Stimulated activated CD8-positive, alpha-beta memory T cell treated with anti-CD3 and anti-CD28 coated beads, Interleukin-15, amount 100 ng/mL, for 1 hour (primary cell): ENCODE results near the gene IRAG1.

ENCODE experiments used
- DNase-seq: peaks from one replicate; pipeline ENCODE4 v3.0.0-alpha.2; 2020; ENCODE audit warnings: low read depth

The IRAG1 gene

DNA sequence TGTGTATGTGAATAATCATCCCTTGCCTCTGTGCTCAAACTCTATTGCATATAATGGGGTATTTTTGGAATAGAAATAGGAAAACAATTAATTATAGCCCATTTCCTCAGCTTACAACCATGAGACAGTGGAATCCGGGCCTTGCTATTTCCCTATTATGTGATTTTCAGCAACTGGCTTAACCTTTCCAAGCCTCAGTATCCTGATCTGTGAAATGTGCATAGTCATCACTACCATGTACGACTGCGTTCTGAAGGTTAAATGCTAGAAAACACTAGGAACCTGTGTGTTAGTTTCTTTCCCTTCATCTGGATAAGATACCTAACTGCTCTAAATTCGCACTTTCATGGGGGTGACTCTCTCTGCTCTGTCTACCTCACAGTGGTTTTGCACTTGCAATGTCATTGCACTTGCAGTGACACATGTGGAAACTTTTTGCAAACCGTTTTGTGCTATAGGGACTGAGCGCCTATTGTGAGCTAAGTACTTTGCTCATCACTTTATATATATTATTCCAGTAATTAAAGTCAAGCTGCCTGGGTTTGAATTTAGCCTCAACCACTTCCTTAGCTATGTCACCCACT is 48.3 kb downstream of the IRAG1 start:
- DNase-seq, result no peak
